HG02798 (cell line): ENCODE measurements around the gene BRPF3.

ENCODE experiments used
- ATAC-seq: cut with Tn5 transposase; IDR thresholded peaks from one replicate; pipeline ENCODE4 v1.9.1; 2021; ENCODE audit warnings: mild to moderate bottlenecking; ENCODE audit not compliant: unreplicated experiment, poor library complexity

The BRPF3 gene

GRCh38 chr6:36227379-36228228, 31.1 kb downstream of the BRPF3 start:
- no peak for ATAC-seq

- no peak for ATAC-seq
Measured at GRCh38 chr6:36229223-36229622, 32.7 kb downstream of the BRPF3 start.

GRCh38 chr6:36230371-36230770, 33.8 kb downstream of the BRPF3 start:
- ATAC-seq = no peak

GRCh38 chr6:36232172-36232571, 35.6 kb downstream of the BRPF3 start:
- ATAC-seq = no peak

- ATAC-seq = no peak
Measured at GRCh38 chr6:36235309-36235708, 38.8 kb downstream of the BRPF3 start.

GRCh38 chr6:36235862-36236261, 39.3 kb downstream of the BRPF3 start:
- no peak for ATAC-seq

- no peak for ATAC-seq
Measured at GRCh38 chr6:36239774-36240173, 43.2 kb downstream of the BRPF3 start.

- ATAC-seq = no peak
Measured at GRCh38 chr6:36241728-36242127, 45.2 kb downstream of the BRPF3 start.

GRCh38 chr6:36242161-36242560, 45.6 kb downstream of the BRPF3 start:
- no peak for ATAC-seq

GRCh38 chr6:36242626-36243025, 46.1 kb downstream of the BRPF3 start:
- ATAC-seq = no peak

- no peak for ATAC-seq
Measured at GRCh38 chr6:36243562-36244212, 47.1 kb downstream of the BRPF3 start.

GRCh38 chr6:36244641-36245280, 48.2 kb downstream of the BRPF3 start:
- ATAC-seq = no peak

GRCh38 chr6:36245572-36246061, 49.1 kb downstream of the BRPF3 start:
- no peak for ATAC-seq

GRCh38 chr6:36246506-36247268, 50.1 kb downstream of the BRPF3 start:
- no peak for ATAC-seq

- ATAC-seq = no peak
Measured at GRCh38 chr6:36247693-36248092, 51.1 kb downstream of the BRPF3 start.

GRCh38 chr6:36248980-36249379, 52.4 kb downstream of the BRPF3 start:
- ATAC-seq = no peak

GRCh38 chr6:36249536-36249935, 53.0 kb downstream of the BRPF3 start:
- no peak for ATAC-seq

GRCh38 chr6:36252005-36252404, 55.5 kb downstream of the BRPF3 start:
- no peak for ATAC-seq

GRCh38 chr6:36263390-36264000, 67.0 kb downstream of the BRPF3 start:
- ATAC-seq = no peak

GRCh38 chr6:36265744-36266143, 69.2 kb downstream of the BRPF3 start:
- ATAC-seq = no peak
